ENCODE data around the gene DUSP9.

DUSP9 gene

GRCh38 chrX:153623310-153624029 is 23.5 kb upstream of the DUSP9 start:
- H3K9me3 ChIP-seq (ENCODE audit: control insufficient read depth in 1 of 2, low read length in 2 of 2) = no peaks in the 10 kb centered on the region
- H3K4me3 ChIP-seq (ENCODE audit: low read depth in 1 of 2, low read length in 2 of 2) = no peak overlapping the region
- H3K27me3 ChIP-seq (ENCODE audit: low read depth, low read length) = no peaks in the 10 kb centered on the region
- H3K4me1 ChIP-seq (ENCODE audit: control insufficient read depth in 1 of 2, insufficient read depth in 2 of 2, low read length in 2 of 2) = no peaks in the 10 kb centered on the region
- no peaks in the 10 kb centered on the region for H3K36me3 ChIP-seq (ENCODE audit: control insufficient read depth in 1 of 2, insufficient read depth in 2 of 2, low read length in 2 of 2)
- H3K27ac ChIP-seq (ENCODE audit: low read length) = no peak overlapping the region

- Histone ChIP-seq H3K4me3 (ENCODE audit: low read depth in 1 of 2, low read length in 2 of 2) (no peak overlapping the region), H3K36me3 (ENCODE audit: control insufficient read depth in 1 of 2, insufficient read depth in 2 of 2, low read length in 2 of 2) (no peaks in the 10 kb centered on the region), H3K27me3 (ENCODE audit: low read depth, low read length) (no peaks in the 10 kb centered on the region), H3K27ac (ENCODE audit: low read length) (no peak overlapping the region), H3K4me1 (ENCODE audit: control insufficient read depth in 1 of 2, insufficient read depth in 2 of 2, low read length in 2 of 2) (no peaks in the 10 kb centered on the region), H3K9me3 (ENCODE audit: control insufficient read depth in 1 of 2, low read length in 2 of 2) (no peaks in the 10 kb centered on the region)
Measured at GRCh38 chrX:153624196-153625091, 22.6 kb upstream of the DUSP9 start.

- H3K4me1 ChIP-seq (ENCODE audit: control insufficient read depth in 1 of 2, insufficient read depth in 2 of 2, low read length in 2 of 2) = no peaks in the 10 kb centered on the region
- H3K36me3 ChIP-seq (ENCODE audit: control insufficient read depth in 1 of 2, insufficient read depth in 2 of 2, low read length in 2 of 2) = no peaks in the 10 kb centered on the region
- no peaks in the 10 kb centered on the region for H3K9me3 ChIP-seq (ENCODE audit: control insufficient read depth in 1 of 2, low read length in 2 of 2)
- H3K27me3 ChIP-seq (ENCODE audit: low read depth, low read length) = no peaks in the 10 kb centered on the region
- no peak overlapping the region for H3K4me3 ChIP-seq (ENCODE audit: low read depth in 1 of 2, low read length in 2 of 2)
- no peak overlapping the region for H3K27ac ChIP-seq (ENCODE audit: low read length)
Measured at GRCh38 chrX:153625271-153626024, 21.6 kb upstream of the DUSP9 start.

- H3K27me3 ChIP-seq (ENCODE audit: low read depth, low read length) = no peaks in the 10 kb centered on the region
- no peaks in the 10 kb centered on the region for H3K4me1 ChIP-seq (ENCODE audit: control insufficient read depth in 1 of 2, insufficient read depth in 2 of 2, low read length in 2 of 2)
- no peak overlapping the region for H3K27ac ChIP-seq (ENCODE audit: low read length)
- no peaks in the 10 kb centered on the region for H3K36me3 ChIP-seq (ENCODE audit: control insufficient read depth in 1 of 2, insufficient read depth in 2 of 2, low read length in 2 of 2)
- H3K4me3 ChIP-seq (ENCODE audit: low read depth in 1 of 2, low read length in 2 of 2) = no peak overlapping the region
- H3K9me3 ChIP-seq (ENCODE audit: control insufficient read depth in 1 of 2, low read length in 2 of 2) = no peaks in the 10 kb centered on the region
Measured at GRCh38 chrX:153626025-153626633, 20.9 kb upstream of the DUSP9 start.

- no peaks in the 10 kb centered on the region for H3K36me3 ChIP-seq (ENCODE audit: control insufficient read depth in 1 of 2, insufficient read depth in 2 of 2, low read length in 2 of 2)
- H3K4me3 ChIP-seq (ENCODE audit: low read depth in 1 of 2, low read length in 2 of 2) = no peak overlapping the region
- H3K27me3 ChIP-seq (ENCODE audit: low read depth, low read length) = no peaks in the 10 kb centered on the region
- H3K9me3 ChIP-seq (ENCODE audit: control insufficient read depth in 1 of 2, low read length in 2 of 2) = no peaks in the 10 kb centered on the region
- H3K4me1 ChIP-seq (ENCODE audit: control insufficient read depth in 1 of 2, insufficient read depth in 2 of 2, low read length in 2 of 2) = no peaks in the 10 kb centered on the region
- no peak overlapping the region for H3K27ac ChIP-seq (ENCODE audit: low read length)
Measured at GRCh38 chrX:153626863-153627674, 19.9 kb upstream of the DUSP9 start.

- no peaks in the 10 kb centered on the region for H3K4me1 ChIP-seq (ENCODE audit: control insufficient read depth in 1 of 2, insufficient read depth in 2 of 2, low read length in 2 of 2)
- no peaks in the 10 kb centered on the region for H3K9me3 ChIP-seq (ENCODE audit: control insufficient read depth in 1 of 2, low read length in 2 of 2)
- H3K27me3 ChIP-seq (ENCODE audit: low read depth, low read length) = no peaks in the 10 kb centered on the region
- H3K36me3 ChIP-seq (ENCODE audit: control insufficient read depth in 1 of 2, insufficient read depth in 2 of 2, low read length in 2 of 2) = no peaks in the 10 kb centered on the region
- H3K4me3 ChIP-seq (ENCODE audit: low read depth in 1 of 2, low read length in 2 of 2) = no peak overlapping the region
- H3K27ac ChIP-seq (ENCODE audit: low read length) = no peak overlapping the region
Measured at GRCh38 chrX:153627675-153628111, 19.3 kb upstream of the DUSP9 start.

- Histone ChIP-seq H3K9me3 (ENCODE audit: control insufficient read depth in 1 of 2, low read length in 2 of 2) (no peaks in the 10 kb centered on the region), H3K36me3 (ENCODE audit: control insufficient read depth in 1 of 2, insufficient read depth in 2 of 2, low read length in 2 of 2) (no peaks in the 10 kb centered on the region), H3K4me3 (ENCODE audit: low read depth in 1 of 2, low read length in 2 of 2) (no peak overlapping the region), H3K27me3 (ENCODE audit: low read depth, low read length) (no peaks in the 10 kb centered on the region), H3K27ac (ENCODE audit: low read length) (no peak overlapping the region), H3K4me1 (ENCODE audit: control insufficient read depth in 1 of 2, insufficient read depth in 2 of 2, low read length in 2 of 2) (no peaks in the 10 kb centered on the region)
Measured at GRCh38 chrX:153628129-153628528, 18.9 kb upstream of the DUSP9 start.

- Histone ChIP-seq H3K27ac (ENCODE audit: low read length) (no peak overlapping the region), H3K4me3 (ENCODE audit: low read depth in 1 of 2, low read length in 2 of 2) (no peak overlapping the region), H3K36me3 (ENCODE audit: control insufficient read depth in 1 of 2, insufficient read depth in 2 of 2, low read length in 2 of 2) (no peaks in the 10 kb centered on the region), H3K27me3 (ENCODE audit: low read depth, low read length) (no peaks in the 10 kb centered on the region), H3K9me3 (ENCODE audit: control insufficient read depth in 1 of 2, low read length in 2 of 2) (no peaks in the 10 kb centered on the region), H3K4me1 (ENCODE audit: control insufficient read depth in 1 of 2, insufficient read depth in 2 of 2, low read length in 2 of 2) (no peaks in the 10 kb centered on the region)
Measured at GRCh38 chrX:153628665-153629064, 18.3 kb upstream of the DUSP9 start.

GRCh38 chrX:153631346-153631745 is 15.7 kb upstream of the DUSP9 start:
- Histone ChIP-seq H3K36me3 (ENCODE audit: control insufficient read depth in 1 of 2, insufficient read depth in 2 of 2, low read length in 2 of 2) (no peaks in the 10 kb centered on the region), H3K27ac (ENCODE audit: low read length) (no peak overlapping the region), H3K27me3 (ENCODE audit: low read depth, low read length) (no peaks in the 10 kb centered on the region), H3K9me3 (ENCODE audit: control insufficient read depth in 1 of 2, low read length in 2 of 2) (no peaks in the 10 kb centered on the region), H3K4me1 (ENCODE audit: control insufficient read depth in 1 of 2, insufficient read depth in 2 of 2, low read length in 2 of 2) (peaks cover 0 to 6% of the 10 kb centered on the region in 2 donors), H3K4me3 (ENCODE audit: low read depth in 1 of 2, low read length in 2 of 2) (no peak overlapping the region)

GRCh38 chrX:153631907-153632594 is 15.0 kb upstream of the DUSP9 start:
- H3K36me3 ChIP-seq (ENCODE audit: control insufficient read depth in 1 of 2, insufficient read depth in 2 of 2, low read length in 2 of 2) = no peaks in the 10 kb centered on the region
- H3K27me3 ChIP-seq (ENCODE audit: low read depth, low read length) = no peaks in the 10 kb centered on the region
- no peaks in the 10 kb centered on the region for H3K9me3 ChIP-seq (ENCODE audit: control insufficient read depth in 1 of 2, low read length in 2 of 2)
- no peak overlapping the region for H3K4me3 ChIP-seq (ENCODE audit: low read depth in 1 of 2, low read length in 2 of 2)
- peaks cover 0 to 6% of the 10 kb centered on the region in 2 donors for H3K4me1 ChIP-seq (ENCODE audit: control insufficient read depth in 1 of 2, insufficient read depth in 2 of 2, low read length in 2 of 2)
- no peak overlapping the region for H3K27ac ChIP-seq (ENCODE audit: low read length)

Measured in muscle layer of duodenum (tissue), 2 donors.